Activated effector memory CD4-positive, alpha-beta T cell treated with Interleukin-2 at 50 U/mL for 16 hours (primary cell): ENCODE data around the gene TRAPPC12.
"Not testable (repeated sequence)": the region's sequence is repeated elsewhere in the genome, so short reads cannot be mapped to it uniquely, and the experiment has no call there.

Source experiments
- DNase-seq: peaks from one replicate; pipeline ENCODE4 v3.0.0-alpha.2; 2020

Gene TRAPPC12

GRCh38 chr2:3433776-3434400 lies 54.4 kb downstream of the TRAPPC12 start:
- DNase-seq, result no peak

DNA sequence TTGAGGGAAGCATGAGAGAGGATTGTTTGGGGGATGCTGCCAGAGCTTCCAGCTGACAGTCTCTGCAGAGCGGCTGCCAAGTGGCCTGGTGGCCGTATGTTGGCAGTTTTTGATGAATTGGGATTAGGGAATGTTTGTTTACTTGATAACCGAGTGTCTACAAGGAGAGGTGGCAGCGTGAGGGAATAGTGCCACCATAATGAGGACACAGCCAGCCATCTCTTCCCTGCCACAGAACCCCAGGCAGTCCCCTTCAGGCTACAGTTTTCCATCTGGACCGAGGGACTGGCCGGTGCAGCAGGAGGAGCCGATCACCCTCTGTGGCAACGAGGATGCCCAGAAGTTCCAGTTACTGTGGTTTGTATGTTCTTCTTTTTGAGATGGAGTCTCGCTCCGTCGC lies 55.2 kb downstream of the TRAPPC12 start:
- no peak for DNase-seq

DNA sequence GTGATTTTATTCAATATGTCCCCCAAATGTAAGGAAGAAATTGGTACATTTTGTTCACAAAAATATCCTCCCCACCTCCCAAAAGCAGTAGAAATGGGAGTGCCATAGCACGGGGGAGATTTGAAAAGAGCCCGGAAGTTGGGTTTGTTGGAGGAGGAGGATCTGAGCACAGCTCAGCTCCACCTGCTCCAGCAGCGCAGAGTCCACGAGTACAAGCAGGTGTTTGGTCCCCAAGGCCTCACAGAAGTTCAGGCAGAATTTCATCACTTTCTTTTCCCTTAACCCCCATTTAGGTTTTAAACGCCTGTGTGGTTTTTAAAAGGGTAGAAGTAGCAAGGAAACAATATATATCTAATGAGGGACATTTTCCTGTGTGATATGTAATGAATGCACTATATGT lies 56.0 kb downstream of the TRAPPC12 start:
- DNase-seq, result no peak

DNA sequence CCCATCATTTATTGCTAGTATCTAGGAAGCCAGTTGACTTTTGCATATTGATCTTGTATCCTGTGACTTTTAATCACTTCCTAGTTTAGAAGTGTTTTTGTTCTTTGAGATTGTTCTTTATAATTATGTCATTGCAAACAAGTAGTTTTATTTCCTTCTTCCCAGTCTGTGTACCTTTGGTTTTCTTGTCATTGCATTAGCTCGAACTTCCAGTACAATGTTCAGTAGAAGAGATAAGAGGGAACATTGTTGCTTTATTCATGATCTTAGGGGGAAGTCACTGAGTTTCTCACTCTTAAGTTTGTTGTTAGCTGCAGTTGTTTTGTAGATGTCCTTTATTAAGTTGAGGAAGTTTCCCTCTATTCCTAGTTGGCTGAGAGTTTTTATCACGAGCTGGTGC lies 61.0 kb downstream of the TRAPPC12 start:
- DNase-seq, result no peak

GRCh38 chr2:3441465-3441864 lies 62.0 kb downstream of the TRAPPC12 start:
- DNase-seq, result no peak

GRCh38 chr2:3442185-3442584 lies 62.7 kb downstream of the TRAPPC12 start:
- DNase-seq, result no peak

GRCh38 chr2:3443083-3443482 lies 63.6 kb downstream of the TRAPPC12 start:
- DNase-seq, result no peak

DNA sequence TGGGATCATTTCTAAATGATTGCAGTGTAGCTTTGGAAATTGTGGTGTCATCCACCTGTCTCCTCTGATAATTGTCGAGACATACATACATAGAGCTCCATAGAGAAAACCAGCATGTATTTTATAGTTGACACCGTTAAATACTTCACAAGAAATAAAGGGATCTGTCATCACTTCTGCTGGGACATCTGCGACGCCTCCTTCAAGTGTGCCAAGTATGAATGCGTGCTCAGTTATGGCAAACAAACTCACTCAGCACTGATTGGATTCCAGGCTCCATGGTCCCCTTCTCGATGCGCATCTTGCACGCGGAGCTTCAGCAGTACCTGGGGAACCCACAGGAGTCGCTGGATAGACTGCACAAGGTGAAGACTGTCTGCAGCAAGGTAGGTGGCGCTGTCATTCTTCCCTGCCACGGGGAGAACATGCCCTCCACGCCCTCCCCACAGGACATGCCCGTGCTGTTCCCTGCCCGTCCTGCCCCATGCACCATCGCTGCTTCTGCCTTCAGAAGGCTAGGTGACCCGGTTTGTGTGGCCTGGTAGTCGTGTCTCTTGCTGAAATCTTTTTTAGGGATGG lies 64.1 kb downstream of the TRAPPC12 start:
- DNase-seq, result no peak

DNA sequence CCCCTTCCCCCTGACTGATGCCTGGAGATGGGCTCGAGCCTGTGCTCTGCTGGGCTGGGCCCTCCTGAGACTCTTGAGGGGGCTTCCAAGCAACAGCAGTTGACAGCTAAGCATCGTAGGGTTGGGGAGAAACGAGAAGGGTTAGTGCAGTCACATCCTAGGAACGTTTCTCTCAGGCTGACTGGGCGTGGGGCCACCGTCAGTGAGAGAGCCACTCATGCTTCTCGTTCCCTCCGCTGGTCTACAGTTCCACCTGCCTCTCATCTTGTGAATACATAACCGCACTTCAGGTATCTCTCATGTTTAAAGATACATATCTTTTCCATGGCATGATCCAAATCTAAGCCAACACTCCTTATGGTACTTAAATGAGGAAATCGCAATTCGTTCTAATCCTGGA lies 66.4 kb downstream of the TRAPPC12 start:
- no peak for DNase-seq

DNA sequence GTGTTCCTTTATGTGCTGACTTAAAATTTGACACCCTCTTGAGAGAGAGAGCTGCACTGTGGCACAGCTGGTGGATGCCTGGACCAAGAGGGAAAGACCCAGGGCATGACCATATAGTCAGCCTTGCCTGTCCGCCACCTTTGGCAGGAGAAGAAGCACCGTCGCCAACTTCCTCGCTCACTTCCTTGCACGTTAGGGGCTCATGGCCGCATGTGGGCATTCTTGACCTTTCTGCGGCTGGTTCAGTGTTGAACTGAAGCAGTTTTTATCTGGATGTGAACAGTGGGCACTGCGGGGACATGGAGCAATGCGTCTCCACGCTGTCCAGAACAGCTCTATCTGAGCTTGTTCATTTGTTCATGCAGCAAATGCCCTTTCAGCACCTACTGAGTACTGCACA lies 66.9 kb downstream of the TRAPPC12 start:
- DNase-seq, result no peak

- DNase-seq, result not testable (repeated sequence)
Measured at GRCh38 chr2:3447186-3447585, 67.7 kb downstream of the TRAPPC12 start.

GRCh38 chr2:3447789-3448317 lies 68.4 kb downstream of the TRAPPC12 start:
- DNase-seq, result no peak

DNA sequence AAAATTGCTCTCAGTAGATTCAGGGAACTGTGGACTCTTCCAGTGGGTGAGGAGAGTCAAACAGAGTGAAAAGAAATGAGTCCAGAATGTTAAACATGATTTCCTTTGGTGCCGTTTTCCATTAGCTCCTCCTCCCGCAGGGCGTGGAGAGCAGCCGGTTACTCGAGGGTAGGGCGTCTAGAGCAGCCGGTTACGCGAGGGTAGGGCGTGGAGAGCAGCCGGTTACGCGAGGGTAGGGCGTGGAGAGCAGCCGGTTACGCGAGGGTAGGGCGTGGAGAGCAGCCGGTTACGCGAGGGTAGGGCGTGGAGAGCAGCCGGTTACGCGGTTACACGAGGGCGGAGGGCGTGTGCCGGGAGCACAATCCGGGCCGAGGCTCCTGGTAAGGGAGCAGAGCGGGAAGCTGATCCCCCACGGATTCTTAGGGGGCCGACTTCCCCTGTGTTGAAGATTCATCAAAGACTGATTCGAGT lies 69.0 kb downstream of the TRAPPC12 start:
- not testable (repeated sequence) for DNase-seq

- no peak for DNase-seq
Measured at GRCh38 chr2:3449086-3449485, 69.6 kb downstream of the TRAPPC12 start.

DNA sequence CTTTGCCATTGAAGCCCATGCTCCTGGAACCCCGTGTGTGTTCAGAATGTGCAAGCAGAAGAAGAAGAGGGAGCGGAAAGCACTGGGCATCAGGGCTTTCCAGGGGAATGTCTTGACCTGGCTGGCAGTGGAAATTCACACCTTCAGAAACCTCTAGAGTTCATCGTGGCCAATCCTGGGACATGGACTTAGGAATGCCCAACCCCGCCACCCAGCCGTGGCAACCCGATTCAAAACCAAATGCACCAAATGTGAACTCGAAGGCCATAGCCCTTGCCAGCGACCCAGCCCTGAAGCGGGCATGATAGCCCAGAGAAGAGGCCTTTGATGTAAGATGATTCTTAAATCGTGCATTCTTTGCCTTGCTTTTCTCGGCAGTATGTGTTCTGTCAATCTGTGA lies 70.4 kb downstream of the TRAPPC12 start:
- no peak for DNase-seq

GRCh38 chr2:3450385-3451010 lies 71.0 kb downstream of the TRAPPC12 start:
- DNase-seq, result no peak

DNA sequence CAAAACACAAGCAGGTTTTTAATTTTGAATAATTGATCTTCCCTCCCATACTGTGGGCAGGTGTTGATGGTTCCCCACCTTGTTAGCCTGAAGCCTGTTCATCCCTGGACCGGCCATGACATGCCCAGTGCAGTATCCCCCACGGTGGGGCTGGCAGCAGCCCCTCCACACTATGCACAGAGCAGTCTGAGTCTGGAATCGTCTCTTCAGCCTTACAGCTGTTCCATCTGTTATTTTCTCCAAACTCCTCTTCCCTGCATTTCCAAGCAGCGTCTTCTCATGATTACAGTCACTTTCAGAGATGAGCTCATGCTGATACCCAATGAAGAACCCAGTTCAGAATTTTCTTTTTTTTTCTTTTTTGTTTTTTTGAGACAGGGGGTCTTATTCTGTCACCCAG lies 71.7 kb downstream of the TRAPPC12 start:
- no peak for DNase-seq

DNA sequence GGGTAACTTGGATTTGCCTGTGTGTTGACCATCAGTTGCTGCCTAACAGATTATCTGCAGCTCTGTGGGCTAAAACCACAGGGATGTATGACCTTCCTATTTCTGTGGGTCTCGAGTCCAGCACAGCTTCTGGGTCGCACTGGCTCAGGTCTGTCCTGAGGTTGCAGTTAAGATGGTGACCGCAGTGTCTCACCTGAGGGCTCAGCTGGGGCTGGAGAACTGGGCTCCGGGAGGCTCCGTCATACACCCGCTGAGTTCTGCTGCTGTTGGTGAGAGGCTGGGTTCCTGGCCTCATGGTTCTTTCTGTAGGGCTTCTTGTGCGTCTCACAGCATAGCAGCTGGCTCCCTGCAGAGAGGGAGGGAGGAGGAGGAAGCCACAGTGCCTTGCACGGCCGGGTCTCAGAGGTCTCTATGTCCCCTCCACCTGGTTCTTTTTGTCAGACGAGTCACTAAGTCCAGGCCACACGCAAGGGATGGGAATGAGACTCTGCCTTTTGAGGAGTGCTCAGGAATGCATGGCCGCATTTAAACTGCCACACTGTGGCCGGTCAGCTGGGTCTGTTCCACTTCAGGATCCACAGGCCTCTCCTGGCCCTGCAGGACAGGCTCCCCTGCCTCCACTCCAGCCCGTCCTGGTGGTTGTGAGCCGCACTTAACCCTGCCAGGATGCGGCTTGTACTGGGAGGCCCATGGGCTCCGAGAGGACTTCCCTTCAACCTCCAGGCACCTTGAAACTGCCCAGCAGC lies 72.6 kb downstream of the TRAPPC12 start:
- no peak for DNase-seq

- no peak for DNase-seq
Measured at GRCh38 chr2:3453190-3453999, 73.9 kb downstream of the TRAPPC12 start.

DNA sequence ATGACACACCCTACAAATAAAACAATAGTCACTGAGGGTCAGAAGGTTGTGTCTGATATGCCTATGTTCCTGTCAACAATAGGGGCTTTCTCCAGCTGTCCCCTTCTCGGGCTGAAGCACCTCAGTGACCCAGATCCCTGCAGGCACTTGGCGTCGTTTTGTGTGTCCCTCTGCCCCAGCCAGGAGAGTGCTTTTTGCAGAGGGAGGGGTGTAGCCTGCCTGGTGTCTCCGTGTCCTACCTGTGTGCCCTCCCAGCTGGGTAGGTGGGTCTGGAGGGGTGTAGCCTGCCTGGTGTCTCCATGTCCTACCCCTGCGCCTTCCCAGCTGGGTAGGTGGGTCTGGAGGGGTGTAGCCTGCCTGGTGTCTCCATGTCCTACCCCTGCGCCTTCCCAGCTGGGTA lies 74.5 kb downstream of the TRAPPC12 start:
- not testable (repeated sequence) for DNase-seq

- DNase-seq, result no peak
Measured at GRCh38 chr2:3454802-3455201, 75.3 kb downstream of the TRAPPC12 start.

GRCh38 chr2:3456125-3456524 lies 76.6 kb downstream of the TRAPPC12 start:
- no peak for DNase-seq
